ENCODE measurements around the gene FAM216B.
"Not testable (repeated sequence)": the region's sequence is repeated elsewhere in the genome, so short reads cannot be mapped to it uniquely, and the experiment has no call there.

Gene FAM216B

DNA sequence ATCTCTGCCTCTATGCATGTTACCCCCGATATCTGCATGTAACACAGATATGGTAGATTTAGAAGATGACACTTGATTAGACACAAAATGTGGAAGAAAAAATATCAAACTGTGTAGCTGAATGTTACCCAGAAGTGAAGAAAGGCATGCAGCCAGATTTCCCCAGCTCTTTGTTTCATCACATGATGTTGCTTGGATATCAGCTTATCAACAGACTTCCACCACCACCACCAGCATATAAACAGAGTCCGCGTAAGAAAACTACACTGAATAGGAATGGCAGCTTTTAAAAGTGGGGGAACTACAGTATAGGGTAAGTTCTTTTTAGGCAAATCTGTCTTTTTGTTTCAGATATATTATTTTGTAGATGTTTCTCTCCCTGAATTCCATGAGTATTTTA is at the start of gene FAM216B:
FAM216B (plus strand) TSS at position 233 of the 400 bp plus-strand sequence. CDS start 2,484 bp downstream, outside the sequence.
- DNase-seq: no peak

DNA sequence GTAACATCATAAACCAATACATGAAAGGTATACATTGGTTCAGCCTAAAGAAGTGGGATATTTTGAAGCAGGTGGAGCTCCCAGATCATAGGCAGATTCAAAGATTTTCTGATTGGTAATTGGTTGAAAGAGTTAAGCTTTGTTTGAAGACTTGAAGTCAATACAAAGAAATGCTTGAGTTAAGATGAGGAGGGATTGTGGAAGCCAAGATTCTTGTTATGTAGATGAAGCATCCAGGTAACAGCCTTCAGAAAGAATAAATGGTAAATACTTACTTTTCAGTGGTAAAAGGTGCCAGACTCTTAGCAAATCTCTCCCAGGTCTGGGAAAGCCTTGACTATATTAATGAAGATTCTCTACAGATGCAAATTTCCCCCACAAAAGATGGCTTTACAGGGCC is 49.3 kb upstream of the FAM216B start:
- no peak for DNase-seq

DNA sequence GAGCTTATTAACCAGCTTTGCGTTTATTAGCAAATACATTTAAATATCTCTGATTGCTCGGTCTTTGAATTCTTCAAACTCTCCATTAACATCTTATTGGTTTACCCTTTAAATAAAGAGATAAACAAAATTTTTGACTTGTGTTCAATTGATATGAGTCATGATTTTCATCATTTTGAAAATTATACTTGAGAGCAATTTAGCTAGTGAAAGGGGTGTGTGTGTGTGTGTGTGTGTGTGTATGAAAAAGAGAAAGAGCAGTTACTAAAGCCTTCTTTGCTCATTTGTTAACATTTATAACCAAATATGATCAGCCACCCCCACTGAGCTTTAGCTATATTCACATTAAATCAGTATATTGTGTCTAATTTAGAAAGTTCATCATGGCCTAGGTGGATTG is 48.3 kb upstream of the FAM216B start:
- DNase-seq: no peak

- DNase-seq: no peak
Measured at GRCh38 chr13:42735010-42735409, 46.4 kb upstream of the FAM216B start.

GRCh38 chr13:42740753-42741152 is 40.6 kb upstream of the FAM216B start:
- DNase-seq: peak; percentile 24

GRCh38 chr13:42741914-42742313 is 39.5 kb upstream of the FAM216B start:
- no peak for DNase-seq

- no peak for DNase-seq
Measured at GRCh38 chr13:42745655-42746054, 35.7 kb upstream of the FAM216B start.

DNA sequence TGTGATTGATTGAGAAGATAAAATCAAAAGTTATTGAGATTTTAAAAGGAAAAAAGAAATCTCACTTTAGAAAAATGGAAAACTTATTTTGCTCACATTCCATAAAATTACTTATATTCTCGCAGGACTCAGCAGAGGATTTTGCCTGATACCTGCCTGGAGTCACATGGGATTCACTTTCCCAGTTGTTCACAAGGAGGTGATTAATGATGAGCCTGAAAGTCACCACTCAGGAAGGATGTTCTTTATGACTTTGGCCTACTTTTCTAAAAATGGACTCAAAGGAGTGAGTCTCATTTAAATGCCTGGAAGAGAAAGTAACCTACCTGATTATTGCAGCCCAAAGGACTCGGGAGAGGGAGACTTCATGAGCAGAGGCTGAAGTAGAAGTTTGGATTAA is 34.5 kb upstream of the FAM216B start:
- no peak for DNase-seq

DNA sequence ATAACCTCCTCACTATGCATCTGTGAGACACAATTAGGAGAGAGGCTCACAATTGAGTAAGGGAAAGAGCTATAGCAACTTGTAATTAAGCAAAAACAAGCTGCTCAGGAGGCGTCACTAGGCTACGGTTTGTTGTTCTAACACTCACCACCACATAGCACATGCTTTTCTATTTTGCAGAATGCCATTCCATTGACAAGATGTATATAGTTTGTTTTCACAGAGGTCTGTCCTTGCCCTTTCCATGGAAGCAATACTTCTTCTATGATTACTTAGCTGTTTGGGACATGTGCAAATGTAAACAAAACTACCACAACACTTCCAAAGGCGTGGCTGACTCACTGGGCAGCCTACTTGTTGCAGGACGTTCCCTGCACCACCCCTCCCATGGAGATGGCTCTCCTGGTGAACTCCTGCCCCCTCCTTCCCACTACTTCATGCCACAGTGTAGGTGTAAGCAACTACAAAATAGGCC is 33.9 kb upstream of the FAM216B start:
- no peak for DNase-seq

GRCh38 chr13:42750794-42751193 is 30.6 kb upstream of the FAM216B start:
- no peak for DNase-seq

DNA sequence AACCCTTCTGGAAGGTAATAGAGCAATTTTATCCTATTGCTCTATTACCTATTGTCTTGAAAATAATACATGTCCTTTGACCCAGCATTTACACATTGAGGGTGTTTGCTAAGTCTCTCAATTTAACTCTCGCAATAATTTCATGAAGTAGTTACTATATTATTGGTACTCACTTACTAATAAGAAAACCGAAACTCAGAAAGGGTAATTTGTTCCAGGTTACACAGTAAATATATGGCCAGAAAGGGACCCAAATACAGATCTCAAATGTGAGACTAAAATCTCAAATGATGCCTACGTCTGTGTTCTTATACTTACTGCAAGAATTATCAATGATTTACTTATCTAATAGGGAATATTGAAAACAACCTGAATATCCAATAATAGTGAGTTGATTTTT is 29.7 kb upstream of the FAM216B start:
- no peak for DNase-seq

DNA sequence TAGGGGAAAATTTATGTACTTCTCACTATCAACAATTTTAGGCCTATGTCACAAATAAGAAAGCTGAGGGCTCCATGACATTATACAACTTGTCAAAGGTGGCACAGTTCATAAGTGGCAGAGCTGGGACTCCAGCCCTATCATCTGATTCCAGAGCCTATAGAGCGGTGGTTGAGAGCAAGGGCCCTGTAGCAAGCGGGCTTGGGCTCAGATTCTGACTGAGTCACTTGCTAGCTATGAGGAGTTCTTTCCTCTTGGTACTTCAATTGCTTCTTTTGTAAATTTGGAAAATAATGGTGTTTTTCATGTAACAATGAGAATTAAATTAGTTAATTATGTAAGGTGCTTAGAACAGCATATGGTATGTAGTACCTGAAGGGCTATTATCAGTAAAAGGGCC is 28.7 kb upstream of the FAM216B start:
- DNase-seq: no peak

DNA sequence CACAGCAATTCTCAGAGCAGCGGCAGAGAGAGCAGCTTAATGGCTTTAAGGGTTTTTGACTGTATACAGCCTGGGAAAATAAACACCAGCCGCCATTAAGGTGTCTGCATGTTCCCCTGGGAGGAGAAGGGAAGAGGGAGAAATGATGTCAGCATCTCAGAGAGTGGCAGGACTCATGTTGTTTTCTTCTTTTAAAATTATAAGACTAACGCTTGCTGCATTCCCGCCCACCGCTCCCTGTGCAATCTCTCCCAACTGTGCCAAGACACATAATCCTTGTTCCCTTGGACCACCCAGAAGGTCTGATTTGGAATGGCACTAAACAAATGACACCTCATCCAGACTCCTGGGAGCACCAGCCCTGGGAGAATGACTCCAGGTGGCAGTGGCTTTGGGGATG is 27.7 kb upstream of the FAM216B start:
- DNase-seq: no peak

GRCh38 chr13:42754801-42755510 is 26.4 kb upstream of the FAM216B start:
- no peak for DNase-seq

- no peak for DNase-seq
Measured at GRCh38 chr13:42757678-42758420, 23.5 kb upstream of the FAM216B start.

GRCh38 chr13:42758515-42758914 is 22.9 kb upstream of the FAM216B start:
- no peak for DNase-seq

GRCh38 chr13:42760951-42761350 is 20.4 kb upstream of the FAM216B start:
- no peak for DNase-seq

GRCh38 chr13:42762251-42762650 is 19.1 kb upstream of the FAM216B start:
- no peak for DNase-seq

DNA sequence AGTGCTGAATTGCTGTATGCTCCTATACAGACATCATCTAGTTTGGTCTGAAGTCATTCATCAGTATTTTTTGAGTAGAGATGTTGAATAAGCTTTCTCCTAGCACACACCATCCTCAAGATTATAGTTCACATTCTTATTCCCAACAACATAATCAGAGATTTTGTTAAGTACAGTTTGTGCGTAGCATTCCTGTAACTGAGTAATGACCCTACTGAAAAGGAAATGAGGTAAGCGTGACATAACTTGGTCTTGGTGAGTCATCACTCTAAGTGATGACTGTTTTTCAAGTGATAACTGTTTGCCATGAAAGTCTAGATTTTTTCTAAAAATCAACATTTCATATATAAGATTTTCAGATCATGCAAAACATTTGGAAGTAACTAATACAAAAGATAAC is 18.5 kb upstream of the FAM216B start:
- no peak for DNase-seq

DNA sequence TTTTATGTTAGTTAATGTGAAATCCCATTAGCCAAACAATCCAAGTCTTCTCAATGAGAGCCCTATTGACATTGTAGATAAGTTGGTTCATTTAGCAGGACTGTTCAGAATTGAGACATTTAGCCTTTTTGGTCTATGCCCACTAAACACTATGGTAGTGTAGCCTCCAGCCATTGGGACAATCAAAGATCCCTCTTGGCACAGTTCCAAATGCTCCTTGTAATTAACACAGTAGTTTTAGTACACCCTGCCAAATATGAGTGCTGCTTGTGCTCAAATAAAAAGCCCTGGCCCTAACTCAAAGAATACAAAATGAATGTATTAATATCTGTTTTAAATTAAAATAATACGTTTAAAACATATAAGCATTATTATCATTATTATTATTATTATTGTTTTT is 15.4 kb upstream of the FAM216B start:
- DNase-seq: no peak

DNA sequence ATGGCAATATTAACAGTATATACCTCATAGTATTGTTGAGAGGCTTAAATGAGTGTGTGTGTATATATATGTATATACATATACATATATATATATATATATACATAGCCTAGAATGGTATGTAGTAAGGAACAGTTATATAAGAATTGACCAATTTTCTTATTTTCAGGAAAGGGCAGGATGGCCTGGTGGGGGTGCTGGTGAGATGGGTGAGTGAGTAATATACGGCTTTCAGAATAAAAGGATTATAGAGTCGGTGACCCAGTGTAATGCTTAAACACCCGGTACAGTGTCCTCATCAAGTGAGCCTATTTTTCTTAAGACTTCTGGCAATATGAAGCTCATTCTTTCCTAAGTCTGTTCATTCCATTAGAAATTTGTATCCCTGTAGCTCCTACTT is 11.7 kb upstream of the FAM216B start:
- no peak for DNase-seq

DNA sequence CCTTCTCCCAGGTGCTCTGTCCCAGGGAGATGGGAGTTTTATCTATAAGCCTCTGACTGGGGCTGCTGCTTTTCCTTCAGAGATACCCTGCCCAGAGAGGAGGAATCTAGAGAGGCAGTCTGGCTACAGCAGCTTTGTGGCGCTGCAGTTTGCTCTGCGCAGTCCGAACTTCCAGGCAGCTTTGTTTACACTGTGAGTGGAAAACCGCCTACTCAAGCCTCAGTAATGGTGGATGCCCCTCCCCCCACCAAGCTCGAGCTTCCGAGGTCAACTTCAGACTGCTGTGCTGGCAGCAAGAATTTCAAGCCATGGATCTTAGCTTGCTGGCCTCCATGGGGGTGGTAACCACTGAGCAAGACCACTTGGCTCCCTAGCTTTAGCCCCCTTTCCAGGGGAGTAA is 4.8 kb upstream of the FAM216B start:
- not testable (repeated sequence) for DNase-seq

DNA sequence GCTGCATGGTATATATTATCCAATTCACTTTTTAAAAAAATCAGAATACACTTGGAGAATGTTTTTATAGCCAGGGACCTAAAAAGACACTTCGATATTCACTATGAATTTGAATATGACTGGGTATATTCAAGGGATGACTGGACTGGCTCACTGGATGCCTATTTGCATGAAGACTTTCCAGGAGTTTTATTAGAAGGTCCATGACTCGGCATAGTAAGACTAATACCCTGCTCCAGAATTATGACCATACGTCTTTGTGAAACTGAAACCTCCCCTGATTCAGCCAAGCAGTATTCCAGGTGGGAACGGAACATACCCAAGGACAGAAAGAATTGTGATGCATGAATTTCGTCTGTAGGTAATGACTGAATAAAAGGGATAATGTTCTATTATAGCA is 3.9 kb upstream of the FAM216B start:
- no peak for DNase-seq

DNA sequence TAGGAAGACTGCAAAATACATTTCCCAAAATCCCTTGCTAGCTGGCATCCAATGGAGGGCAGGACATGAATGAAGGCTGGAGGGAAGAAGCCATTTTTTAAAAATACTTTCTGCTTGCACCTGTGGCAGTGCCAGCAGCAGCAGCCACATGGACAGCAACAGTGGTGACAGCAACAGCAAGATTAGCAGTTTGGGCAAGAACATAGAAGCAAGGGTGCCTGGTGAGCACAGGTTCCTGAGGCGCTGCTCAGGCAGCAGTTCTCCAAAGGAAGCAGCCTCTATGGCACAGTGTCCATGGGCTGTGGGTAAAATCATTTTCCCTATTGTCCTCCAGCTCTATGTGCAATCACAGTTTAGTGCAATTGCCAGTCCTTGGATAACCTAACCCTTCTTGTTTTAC is 1.3 kb upstream of the FAM216B start:
- DNase-seq: no peak

GRCh38 chr13:42786715-42787114 is 5.3 kb downstream of the FAM216B start:
- DNase-seq: no peak

All from hematopoietic multipotent progenitor cell treated with erythropoietin and hydrocortisone succinate and interleukin-3 and kit ligand, for 8 days (in vitro differentiated cells).